GM19328 (cell line): ENCODE measurements around the gene EHD4.

Source experiments
- ATAC-seq: cut with Tn5 transposase; IDR thresholded peaks from one replicate; pipeline ENCODE4 v1.9.1; 2021; ENCODE audit warnings: mild to moderate bottlenecking, moderate library complexity; ENCODE audit not compliant: unreplicated experiment

Gene EHD4

DNA sequence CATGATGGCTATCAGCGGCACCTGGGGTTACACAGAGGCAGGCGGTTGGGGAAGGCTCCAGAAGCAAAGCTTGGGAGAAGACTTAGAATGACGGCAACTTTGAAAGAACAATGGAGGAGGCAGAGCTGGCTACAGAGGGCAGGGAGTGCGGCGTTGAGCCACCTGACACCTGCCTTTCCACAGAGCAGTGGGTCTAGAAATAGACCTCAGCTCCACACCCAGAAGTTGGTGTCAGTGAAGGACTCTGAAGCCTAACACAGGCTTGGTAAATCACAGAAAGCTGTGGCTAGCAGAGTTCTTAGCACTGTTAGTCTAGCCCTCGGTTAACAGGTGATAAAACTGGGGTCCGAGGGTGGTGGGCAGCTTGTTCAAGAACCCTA lies 23.1 kb upstream of the EHD4 start:
- no peak for ATAC-seq

DNA sequence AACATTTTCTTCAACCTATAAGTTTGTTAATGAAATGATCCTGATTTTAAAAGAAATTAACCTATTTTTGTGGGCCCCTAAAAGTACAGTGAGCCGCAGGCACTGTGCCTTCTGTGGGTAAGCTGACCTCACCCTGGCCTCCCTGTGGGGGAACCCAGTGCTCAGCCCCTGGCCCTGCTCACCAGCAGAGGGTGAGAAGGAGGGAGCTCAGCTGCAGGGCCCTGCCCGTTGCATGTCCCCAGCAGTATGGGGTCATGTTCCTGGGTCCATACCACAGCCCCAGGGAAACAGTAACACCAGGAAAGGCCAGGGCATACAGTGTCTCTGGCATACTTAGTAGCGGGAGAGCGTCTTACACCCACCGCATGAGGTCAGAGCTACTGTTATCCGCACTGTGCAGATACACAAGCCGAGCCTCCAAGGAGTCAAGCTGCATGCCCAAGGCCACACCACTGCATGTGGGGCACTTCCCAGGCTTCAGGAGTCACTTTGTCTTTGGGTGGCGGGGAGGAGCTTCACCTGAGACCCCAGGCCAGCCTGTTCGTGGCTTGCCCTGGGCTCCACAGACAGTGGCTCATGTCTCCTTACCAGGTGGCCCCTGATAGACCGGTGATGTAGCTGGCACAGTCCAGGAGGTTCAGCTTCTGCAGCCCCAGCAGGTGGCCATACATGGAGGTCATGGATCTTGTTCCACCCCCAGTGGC lies 22.6 kb upstream of the EHD4 start:
- ATAC-seq = no peak

- ATAC-seq = no peak
Measured at GRCh38 chr15:41994171-41994650, 21.9 kb upstream of the EHD4 start.

DNA sequence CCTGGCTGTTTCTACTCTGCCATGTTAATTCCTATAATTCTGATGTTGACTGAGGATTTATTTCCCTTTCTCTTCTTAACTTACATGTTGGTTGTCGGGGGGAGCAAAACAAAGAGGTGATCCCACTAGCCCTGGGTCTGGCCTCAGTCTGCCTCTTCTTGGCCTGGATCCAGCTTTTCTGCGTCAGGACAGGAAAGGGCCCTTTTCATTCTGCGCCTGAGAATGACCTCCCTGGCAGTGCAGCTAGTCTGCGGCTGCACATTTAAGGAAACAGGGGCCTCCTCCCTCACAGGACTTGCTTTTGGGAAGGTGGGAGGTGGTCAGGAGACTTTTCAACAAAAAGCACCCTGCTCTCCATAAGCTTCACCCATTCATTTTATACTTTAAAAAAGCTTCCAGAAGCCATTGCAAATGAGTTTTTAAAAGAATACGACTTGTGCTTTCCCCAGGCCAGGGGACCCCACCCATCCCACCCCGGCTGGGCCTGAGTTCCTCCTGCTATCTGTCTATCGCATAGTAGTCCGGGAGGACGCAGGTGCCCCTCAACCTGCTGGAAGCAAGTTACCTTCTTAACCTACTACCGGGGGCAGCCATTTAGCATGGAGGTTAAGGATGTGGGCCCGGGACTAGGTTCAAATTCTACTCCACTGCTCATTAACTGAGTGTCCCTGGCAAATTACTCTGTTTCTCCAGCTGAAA lies 21.3 kb upstream of the EHD4 start:
- no peak for ATAC-seq

DNA sequence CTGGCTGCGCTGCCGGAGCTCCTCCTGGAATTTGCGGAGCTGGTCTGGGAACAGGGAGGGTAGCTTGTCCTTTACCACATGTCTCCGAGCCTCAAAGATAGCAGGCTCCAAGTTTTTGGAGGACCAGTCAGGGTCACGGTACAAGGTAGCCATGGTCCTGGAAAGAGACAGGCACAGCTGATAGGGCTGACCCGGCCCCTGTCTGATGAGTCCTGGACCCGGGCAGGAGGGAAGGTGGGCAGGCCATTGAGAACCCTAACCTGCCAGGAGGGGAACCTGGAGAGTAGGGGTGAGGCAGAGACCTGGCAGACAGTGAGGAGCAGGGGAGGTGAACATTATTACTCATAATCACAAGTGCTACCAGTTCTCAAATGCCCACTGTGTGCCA lies 20.4 kb upstream of the EHD4 start:
- no peak for ATAC-seq

GRCh38 chr15:41992151-41992802 lies 19.9 kb upstream of the EHD4 start:
- ATAC-seq = no peak

- ATAC-seq = no peak
Measured at GRCh38 chr15:41990691-41991090, 18.3 kb upstream of the EHD4 start.

DNA sequence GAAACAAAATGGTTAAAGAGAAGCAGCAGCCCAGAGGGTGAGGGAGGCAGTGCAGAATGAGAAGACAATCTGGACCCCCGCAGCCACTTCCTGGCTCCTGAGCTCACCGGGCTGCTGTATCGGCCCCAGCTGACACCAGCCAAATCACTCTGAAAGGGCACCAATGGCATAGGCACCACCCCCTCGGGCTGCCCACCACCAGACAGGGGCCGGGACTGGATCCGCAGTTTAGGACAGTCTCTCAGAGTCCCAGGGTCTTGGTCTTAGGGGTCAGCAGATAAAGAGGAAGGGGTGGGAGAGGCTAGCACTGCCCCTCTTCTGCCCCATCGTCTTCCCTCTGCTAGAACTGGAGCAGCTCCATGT lies 17.9 kb upstream of the EHD4 start:
- ATAC-seq = no peak

GRCh38 chr15:41989573-41990242 lies 17.4 kb upstream of the EHD4 start:
- ATAC-seq = no peak

DNA sequence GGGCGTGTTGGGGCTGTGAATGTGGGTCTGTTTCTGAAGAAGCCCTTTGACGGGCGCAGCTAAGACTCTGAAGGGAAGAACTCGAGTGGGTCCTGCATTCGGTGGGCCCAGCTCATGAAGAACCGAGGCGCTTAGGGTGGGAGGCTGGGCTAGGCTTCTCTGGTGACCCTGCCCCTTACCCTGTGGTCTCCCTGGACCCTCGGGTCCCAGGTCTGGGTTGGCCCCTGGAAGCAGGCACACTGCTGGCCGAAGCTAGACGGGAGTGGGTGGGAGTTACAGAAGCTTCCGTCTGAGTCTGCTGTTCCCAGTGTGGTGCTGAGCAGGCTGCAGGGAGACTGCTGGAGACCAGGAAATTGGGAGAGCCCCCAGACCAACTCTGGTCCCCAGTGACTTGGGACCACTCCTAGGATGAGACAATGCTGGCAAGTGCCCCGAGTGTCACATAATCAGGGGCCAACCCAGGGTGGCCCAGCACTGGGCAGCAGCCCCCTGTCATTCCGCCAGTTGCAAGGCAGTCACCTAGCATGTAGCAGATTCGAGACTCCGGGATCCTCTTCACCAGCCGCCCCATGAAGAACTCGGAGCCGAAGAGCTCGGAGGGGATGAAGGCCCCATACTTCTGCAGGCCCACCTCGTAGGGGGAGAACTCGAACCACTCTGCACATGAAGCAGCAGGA lies 16.7 kb upstream of the EHD4 start:
- no peak for ATAC-seq

GRCh38 chr15:41987925-41988275 lies 15.5 kb upstream of the EHD4 start:
- no peak for ATAC-seq

DNA sequence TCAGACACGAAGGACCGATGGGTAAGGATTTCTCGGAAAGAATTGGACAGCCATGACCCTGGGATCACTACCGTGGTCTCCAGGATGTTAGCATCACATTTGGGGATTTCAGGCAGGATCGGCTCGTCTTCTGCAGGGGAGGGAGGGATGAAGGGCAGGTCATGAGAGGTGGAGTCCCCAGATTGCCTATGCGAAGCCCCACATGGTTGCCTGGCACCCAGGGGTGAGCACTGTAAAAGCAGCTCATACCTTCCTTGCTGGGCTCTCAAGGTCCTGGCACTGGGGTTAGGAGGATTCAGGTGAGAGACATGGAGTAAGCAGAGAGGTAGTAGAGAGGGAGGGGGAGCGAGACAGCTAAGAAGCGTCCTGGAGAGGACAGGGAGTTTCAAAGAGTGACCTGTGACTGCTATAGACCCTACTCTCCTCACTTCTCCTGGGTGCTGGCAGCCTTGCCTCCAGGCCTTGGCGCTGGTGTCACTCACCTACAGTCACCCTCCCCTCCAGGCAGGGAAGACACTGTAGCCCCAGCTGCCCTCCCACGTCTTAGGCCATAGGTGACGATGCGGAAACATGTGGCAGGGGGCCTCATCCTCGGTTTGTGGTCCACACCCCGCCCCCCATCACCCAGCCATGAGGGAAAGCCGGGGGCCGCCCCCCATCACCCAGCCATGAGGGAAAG lies 15.0 kb upstream of the EHD4 start:
- ATAC-seq = no peak

- no peak for ATAC-seq
Measured at GRCh38 chr15:41985236-41986160, 13.1 kb upstream of the EHD4 start.

- no peak for ATAC-seq
Measured at GRCh38 chr15:41984622-41985021, 12.3 kb upstream of the EHD4 start.

DNA sequence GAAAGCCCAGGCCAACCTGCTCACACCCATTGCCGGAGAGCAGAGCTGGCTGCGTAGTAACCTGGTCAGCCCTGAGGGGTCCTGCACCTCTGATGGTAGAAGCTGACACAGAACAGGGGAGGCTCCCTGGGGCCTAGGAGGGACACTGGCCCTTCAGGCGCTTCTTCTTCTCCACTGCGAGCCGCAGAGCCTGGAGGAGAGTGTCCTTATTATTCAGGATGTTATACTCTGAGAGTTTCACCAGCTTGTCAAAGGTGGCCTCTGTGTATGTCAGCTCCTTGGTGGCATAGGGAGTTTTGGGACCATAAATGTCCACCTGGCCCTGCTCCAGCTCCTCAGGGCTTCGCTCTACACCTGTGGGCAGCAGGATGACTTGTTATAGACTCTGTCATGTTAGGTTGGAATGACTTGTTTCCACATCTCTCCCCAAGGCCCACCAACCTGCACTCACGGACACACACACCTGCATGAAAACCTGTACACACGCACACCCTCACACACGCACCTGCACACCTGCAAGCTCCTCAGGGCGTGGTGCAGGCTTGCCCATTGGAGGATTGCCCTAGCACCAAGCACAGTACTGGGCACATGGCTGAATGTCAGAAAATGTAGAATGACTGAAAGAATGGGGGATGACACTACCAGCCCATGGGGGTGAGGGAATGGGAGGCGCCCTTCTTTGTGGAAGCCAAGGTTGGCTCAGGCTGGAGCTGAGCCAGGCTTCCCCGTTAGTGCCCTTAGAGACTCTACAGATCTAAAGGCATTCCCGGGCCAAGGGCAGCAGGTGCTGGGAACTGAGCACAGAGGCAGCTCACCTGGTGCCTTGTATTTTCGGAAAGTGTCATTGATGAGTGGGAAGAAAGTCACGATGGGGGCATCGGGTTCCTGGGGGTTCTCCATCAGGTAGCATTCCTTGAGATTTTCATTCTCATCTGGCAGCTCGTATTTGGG lies 11.5 kb upstream of the EHD4 start:
- ATAC-seq = no peak

DNA sequence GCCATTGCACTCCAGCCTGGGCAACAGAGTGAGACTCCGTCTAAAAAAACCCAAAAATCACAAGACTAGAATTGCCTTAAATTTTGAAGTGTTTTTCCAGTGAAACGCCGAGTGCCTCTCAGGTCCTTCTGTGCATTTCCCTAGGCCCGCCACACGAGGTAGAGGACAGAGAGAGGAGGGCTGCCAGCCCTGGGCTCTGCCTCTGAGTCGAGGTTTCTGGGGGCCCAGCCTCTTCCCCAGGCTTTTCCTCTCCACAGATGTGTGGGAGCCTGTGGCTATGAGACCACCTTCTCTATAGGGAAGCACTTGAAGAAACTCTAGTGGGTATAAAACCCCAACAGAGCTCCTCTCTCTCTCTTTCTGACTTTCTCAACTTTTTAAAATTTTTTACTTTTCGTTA lies 10.9 kb upstream of the EHD4 start:
- ATAC-seq = no peak

GRCh38 chr15:41982133-41982930 lies 10.0 kb upstream of the EHD4 start:
- ATAC-seq = no peak
